NCI-H187 (cell line): ENCODE results near the gene LARGE2.
A peak's percentile ranks its signal among the peaks of the same experiment; 100 is the strongest.

Experiments used
- DNase-seq, 2 experiments: peaks; one replicate each; lab custom pipeline; 2025; lab: John Stamatoyannopoulos, UW

LARGE2 gene

GRCh38 chr11:45922425-45923082, at the start of gene LARGE2:
LARGE2 (plus strand) TSS chr11:45922656; CDS start chr11:45922883, 227 bp downstream.
- peak; percentile 76 to 92 for DNase-seq

- no peak for DNase-seq
These were observed 46.1 kb upstream of the LARGE2 start for GRCh38 chr11:45876401-45876800.

- DNase-seq, result no peak
These were observed 45.2 kb upstream of the LARGE2 start for GRCh38 chr11:45877221-45877620.

GRCh38 chr11:45877845-45878244, 44.6 kb upstream of the LARGE2 start:
- DNase-seq, result no peak

GRCh38 chr11:45879803-45880686, 42.4 kb upstream of the LARGE2 start:
- no peak for DNase-seq

- no peak for DNase-seq
These were observed 41.5 kb upstream of the LARGE2 start for GRCh38 chr11:45880772-45881570.

- DNase-seq, result no peak
These were observed 40.6 kb upstream of the LARGE2 start for GRCh38 chr11:45881708-45882368.

GRCh38 chr11:45884596-45885185, 37.8 kb upstream of the LARGE2 start:
- DNase-seq, result no peak

- DNase-seq, result peak; percentile 36 to 77
These were observed 37.1 kb upstream of the LARGE2 start, which contains the start of gene MAPK8IP1 for GRCh38 chr11:45885274-45885920. MAPK8IP1 (plus strand) TSS chr11:45885651; CDS start chr11:45885821, 170 bp downstream.

- no peak for DNase-seq
These were observed 36.3 kb upstream of the LARGE2 start for GRCh38 chr11:45885921-45886721.

- no peak for DNase-seq
These were observed 35.5 kb upstream of the LARGE2 start for GRCh38 chr11:45886816-45887520.

- DNase-seq, result no peak
These were observed 34.9 kb upstream of the LARGE2 start for GRCh38 chr11:45887587-45887986.

- DNase-seq, result no peak
These were observed 32.9 kb upstream of the LARGE2 start for GRCh38 chr11:45889555-45889954.

- no peak for DNase-seq
These were observed 32.5 kb upstream of the LARGE2 start for GRCh38 chr11:45889966-45890365.

GRCh38 chr11:45890886-45891550, 31.4 kb upstream of the LARGE2 start:
- DNase-seq, result no peak

GRCh38 chr11:45892856-45893255, 29.6 kb upstream of the LARGE2 start:
- DNase-seq, result no peak

GRCh38 chr11:45894555-45895247, 27.8 kb upstream of the LARGE2 start:
- DNase-seq, result no peak
